PFSK-1 (cell line): ENCODE data around the gene ATP2B2.

Experiments
- FOXP2 ChIP-seq: optimal IDR thresholded peaks from 2 replicates; pipeline ENCODE3; 2011; ENCODE audit warnings: borderline replicate concordance, control low read depth, inconsistent platforms; ENCODE audit not compliant: insufficient read depth; ENCODE audit errors: extremely low read length, extremely low read depth
- POLR2AphosphoS5 ChIP-seq: IDR thresholded peaks from 2 replicates; pipeline ENCODE4 v1.6.1; 2012; ENCODE audit warnings: low read depth, mild to moderate bottlenecking, control low read depth, low read length, moderate library complexity
- SIN3A ChIP-seq: IDR thresholded peaks from 2 replicates; pipeline ENCODE4 v1.6.1; 2012; ENCODE audit warnings: mild to moderate bottlenecking, low read length, moderate library complexity, borderline replicate concordance; ENCODE audit not compliant: insufficient read depth

DNA sequence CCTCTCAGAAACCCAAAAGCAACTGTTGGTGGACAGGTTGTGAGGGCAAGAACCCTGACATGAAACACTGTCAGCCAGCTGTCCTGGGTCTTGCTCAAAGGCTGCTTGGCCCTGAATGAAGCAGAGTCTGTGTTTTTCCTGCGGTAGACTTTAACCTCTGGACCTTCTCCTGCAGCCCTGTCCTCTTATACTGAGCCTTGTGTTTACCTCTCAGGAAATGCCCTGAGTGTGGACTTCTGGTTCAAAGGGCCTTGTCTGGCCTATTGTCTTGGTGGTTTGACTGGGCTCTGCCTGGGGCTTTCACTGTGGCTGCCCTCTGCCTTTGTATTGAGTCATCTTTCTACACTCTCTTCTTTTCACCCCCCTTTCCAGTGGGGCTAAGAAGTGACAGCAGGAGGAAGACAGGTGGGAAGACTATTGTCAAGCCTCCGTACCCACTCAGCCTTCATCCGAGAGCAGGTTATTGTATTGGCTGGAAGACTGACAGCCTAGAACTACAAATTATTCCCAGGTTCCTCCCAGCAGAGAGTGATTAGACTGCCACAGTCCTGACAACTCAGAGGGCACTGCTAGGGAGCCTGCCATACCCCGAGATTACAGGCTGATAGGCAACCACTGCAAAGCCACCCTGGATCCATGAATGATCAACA is 187.9 kb downstream of the ATP2B2 start:
- TF ChIP-seq POLR2AphosphoS5 (no peak), FOXP2 (no peak), SIN3A (no peak)
